Stomach smooth muscle (tissue), 2 donors: ENCODE data around the gene ZCCHC13.
"Not testable (repeated sequence)": the region's sequence is repeated elsewhere in the genome, so short reads cannot be mapped to it uniquely, and the experiment has no call there.

Source experiments
- H3K27ac ChIP-seq: one replicate; pipeline ENCODE4 v1.7.0; 2013; ENCODE audit warnings: mild to moderate bottlenecking, low read length, inconsistent platforms
- H3K27me3 ChIP-seq, 2 donors: one replicate each; pipeline ENCODE4 v1.7.0; 2013; ENCODE audit warnings: low read length in 2 of 2; ENCODE audit not compliant: insufficient read depth in 2 of 2, control insufficient read depth in 1 of 2
- H3K36me3 ChIP-seq, 2 donors: one replicate each; pipeline ENCODE4 v1.7.0; 2013; ENCODE audit warnings: low read length in 2 of 2; ENCODE audit not compliant: control insufficient read depth in 2 of 2, insufficient read depth in 2 of 2
- H3K4me1 ChIP-seq: one replicate; pipeline ENCODE4 v1.7.0; 2013; ENCODE audit warnings: low read length; ENCODE audit not compliant: control insufficient read depth, insufficient read depth
- H3K4me3 ChIP-seq, 2 donors: one replicate each; pipeline ENCODE4 v1.7.0; 2013; ENCODE audit warnings: low read length in 2 of 2
- H3K9ac ChIP-seq, 2 donors: one replicate each; pipeline ENCODE4 v1.7.0; 2013; ENCODE audit warnings: low read length in 2 of 2, mild to moderate bottlenecking in 1 of 2
- H3K9me3 ChIP-seq, 2 donors: one replicate each; pipeline ENCODE4 v1.7.0; 2013; ENCODE audit warnings: low read length in 2 of 2; ENCODE audit not compliant: control insufficient read depth in 2 of 2
- donor health status: healthy.
- donor health status: Pancreatic carcinoma.

ZCCHC13 gene

GRCh38 chrX:74321191-74321590 is 17.2 kb downstream of the ZCCHC13 start:
- Histone ChIP-seq H3K27ac (no peak overlapping the region), H3K4me1 (no peaks in the 10 kb centered on the region), H3K9me3 (no peaks in the 10 kb centered on the region), H3K9ac (no peak overlapping the region), H3K4me3 (no peak overlapping the region), H3K36me3 (no peaks in the 10 kb centered on the region), H3K27me3 (no peaks in the 10 kb centered on the region)

- H3K36me3 ChIP-seq, result no peaks in the 10 kb centered on the region
- H3K4me3 ChIP-seq, result no peak overlapping the region
- H3K27me3 ChIP-seq, result peaks cover 0 to 2% of the 10 kb centered on the region in 2 donors
- H3K9me3 ChIP-seq, result no peaks in the 10 kb centered on the region
- H3K9ac ChIP-seq, result no peak overlapping the region
- no peaks in the 10 kb centered on the region for H3K4me1 ChIP-seq
- no peak overlapping the region for H3K27ac ChIP-seq
These were observed 20.2 kb downstream of the ZCCHC13 start for GRCh38 chrX:74324131-74324530.

- no peak overlapping the region for H3K9ac ChIP-seq
- H3K36me3 ChIP-seq, result no peaks in the 10 kb centered on the region
- H3K4me1 ChIP-seq, result no peaks in the 10 kb centered on the region
- no peak overlapping the region for H3K4me3 ChIP-seq
- H3K27ac ChIP-seq, result no peak overlapping the region
- no peaks in the 10 kb centered on the region for H3K9me3 ChIP-seq
- H3K27me3 ChIP-seq, result peaks cover 0 to 2% of the 10 kb centered on the region in 2 donors
These were observed 21.4 kb downstream of the ZCCHC13 start for GRCh38 chrX:74325130-74326059.

- no peak overlapping the region for H3K9ac ChIP-seq
- H3K27ac ChIP-seq, result no peak overlapping the region
- H3K4me3 ChIP-seq, result no peak overlapping the region
- H3K9me3 ChIP-seq, result peaks cover 0 to 2% of the 10 kb centered on the region in 2 donors
- no peaks in the 10 kb centered on the region for H3K36me3 ChIP-seq
- no peaks in the 10 kb centered on the region for H3K27me3 ChIP-seq
- H3K4me1 ChIP-seq, result no peaks in the 10 kb centered on the region
These were observed 34.9 kb downstream of the ZCCHC13 start for GRCh38 chrX:74338852-74339251.

- Histone ChIP-seq H3K9ac (no peak overlapping the region), H3K27ac (no peak overlapping the region), H3K4me1 (no peaks in the 10 kb centered on the region), H3K27me3 (no peaks in the 10 kb centered on the region), H3K36me3 (no peaks in the 10 kb centered on the region), H3K9me3 (peaks cover 0 to 2% of the 10 kb centered on the region in 2 donors), H3K4me3 (no peak overlapping the region)
These were observed 36.1 kb downstream of the ZCCHC13 start for GRCh38 chrX:74340051-74340450.

- not testable (repeated sequence) for H3K36me3 ChIP-seq, H3K9me3 ChIP-seq, H3K27me3 ChIP-seq, H3K4me3 ChIP-seq, H3K27ac ChIP-seq, H3K4me1 ChIP-seq, H3K9ac ChIP-seq
These were observed 38.2 kb downstream of the ZCCHC13 start for GRCh38 chrX:74342211-74342610.

GRCh38 chrX:74343343-74344279 is 39.6 kb downstream of the ZCCHC13 start:
- Histone ChIP-seq H3K4me3 (no peak overlapping the region), H3K27me3 (peaks cover 0 to 2% of the 10 kb centered on the region in 2 donors), H3K9me3 (peaks cover 0 to 2% of the 10 kb centered on the region in 2 donors), H3K27ac (no peak overlapping the region), H3K36me3 (no peaks in the 10 kb centered on the region), H3K4me1 (no peaks in the 10 kb centered on the region), H3K9ac (no peak overlapping the region)

GRCh38 chrX:74344280-74344622 is 40.3 kb downstream of the ZCCHC13 start:
- Histone ChIP-seq H3K27me3 (peaks cover 0 to 2% of the 10 kb centered on the region in 2 donors), H3K4me1 (no peaks in the 10 kb centered on the region), H3K27ac (no peak overlapping the region), H3K36me3 (no peaks in the 10 kb centered on the region), H3K9me3 (no peaks in the 10 kb centered on the region), H3K9ac (no peak overlapping the region), H3K4me3 (no peak overlapping the region)

- no peak overlapping the region for H3K27ac ChIP-seq
- H3K27me3 ChIP-seq, result peaks cover 0 to 2% of the 10 kb centered on the region in 2 donors
- H3K4me3 ChIP-seq, result no peak overlapping the region
- no peak overlapping the region for H3K9ac ChIP-seq
- no peaks in the 10 kb centered on the region for H3K4me1 ChIP-seq
- H3K9me3 ChIP-seq, result no peaks in the 10 kb centered on the region
- H3K36me3 ChIP-seq, result no peaks in the 10 kb centered on the region
These were observed 42.1 kb downstream of the ZCCHC13 start for GRCh38 chrX:74346088-74346487.

- Histone ChIP-seq H3K36me3 (no peaks in the 10 kb centered on the region), H3K4me3 (no peak overlapping the region), H3K27me3 (peaks cover 0 to 4% of the 10 kb centered on the region in 2 donors), H3K4me1 (no peaks in the 10 kb centered on the region), H3K27ac (no peak overlapping the region), H3K9ac (no peak overlapping the region), H3K9me3 (no peaks in the 10 kb centered on the region)
These were observed 45.4 kb downstream of the ZCCHC13 start for GRCh38 chrX:74349387-74349786.
